DMS79 (cell line): ENCODE measurements around the gene GALNT4.
A peak's percentile ranks its signal among the peaks of the same experiment; 100 is the strongest.

Experiments used
- DNase-seq: peaks from one replicate; lab custom pipeline; 2025; lab: John Stamatoyannopoulos, UW

GALNT4 gene

DNA sequence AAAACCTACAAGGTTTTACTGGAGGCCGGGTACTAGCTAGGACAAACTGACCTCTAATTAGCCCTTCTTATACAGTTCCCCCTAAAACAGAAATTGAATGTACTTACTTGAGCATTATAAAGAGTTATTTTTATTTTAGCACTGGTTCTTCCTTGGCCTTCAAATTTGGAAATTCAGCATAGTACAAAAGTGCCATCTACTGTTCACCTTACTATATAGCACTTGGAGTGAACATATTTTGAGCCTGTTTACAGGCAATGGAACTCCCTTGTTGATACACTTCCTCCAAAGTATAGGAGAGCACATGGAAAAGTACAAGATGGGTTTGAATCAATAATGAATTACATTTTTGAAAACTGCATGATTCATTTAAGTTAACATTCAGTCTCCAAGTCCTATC, 5.1 kb upstream of the GALNT4 start:
- DNase-seq: peak; percentile 12

DNA sequence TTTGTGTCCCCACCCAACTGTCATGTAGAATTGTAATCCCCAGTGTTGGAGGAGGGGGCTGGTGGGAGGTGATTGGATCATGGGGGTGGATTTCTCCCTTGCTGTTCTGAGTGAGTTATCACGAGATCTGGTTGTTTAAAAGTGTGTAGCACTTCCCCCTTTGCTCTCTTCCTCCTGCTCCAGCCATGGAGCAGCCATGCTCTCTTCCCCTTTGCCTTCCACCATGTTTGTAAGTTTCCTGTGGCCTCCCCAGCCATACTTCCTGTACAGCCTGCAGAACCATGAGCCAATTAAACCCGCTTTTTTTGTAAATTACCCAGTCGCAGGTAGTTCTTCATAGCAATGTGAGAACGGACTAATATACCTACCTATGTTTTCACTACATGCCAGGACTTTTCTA, 3.8 kb upstream of the GALNT4 start:
- DNase-seq: no peak

DNA sequence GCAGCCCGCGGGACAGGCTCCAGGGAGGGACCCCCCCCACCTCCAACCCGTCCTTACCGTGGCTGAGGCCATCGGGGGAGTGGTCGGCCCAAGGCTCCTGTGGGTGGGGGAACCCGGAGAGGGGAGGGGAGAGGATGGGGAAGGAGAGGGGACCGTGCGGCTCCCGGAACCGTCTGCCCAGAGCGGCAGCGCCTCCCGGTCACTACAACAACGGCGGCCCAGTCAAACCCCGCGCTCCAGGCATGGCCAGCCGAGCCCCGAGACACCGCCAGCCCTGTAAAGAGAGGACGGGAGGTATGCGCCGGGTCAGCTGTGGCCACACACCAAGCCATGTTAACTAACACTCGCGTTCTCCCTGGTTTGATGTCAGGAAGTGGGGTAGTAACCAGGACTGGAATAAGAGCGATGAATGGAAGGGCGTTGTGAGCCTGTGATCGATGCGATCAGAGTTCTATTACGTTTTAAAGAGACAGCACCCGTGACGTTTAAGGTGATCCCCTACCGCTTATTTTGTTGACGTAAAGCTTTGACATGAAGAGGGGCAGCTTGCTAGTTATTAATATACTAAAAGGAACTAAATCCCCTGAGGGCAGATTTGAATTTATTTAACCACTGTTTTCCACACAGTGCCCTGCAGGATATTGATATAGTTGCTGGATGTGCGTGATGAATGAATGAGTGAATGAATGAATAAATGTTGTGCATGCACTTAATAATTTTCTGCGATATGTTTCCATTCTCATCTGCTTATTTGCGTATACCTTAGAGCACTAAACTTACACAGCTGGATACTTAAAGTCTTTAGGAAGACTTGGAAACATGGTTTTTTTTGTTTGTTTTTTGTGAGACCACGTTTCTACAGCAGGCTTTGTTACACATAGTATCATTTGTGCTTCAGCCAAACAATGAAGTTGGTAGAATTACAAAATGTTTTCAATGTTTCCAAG, 1.5 kb upstream of the GALNT4 start, which contains the start of gene POC1B:
Gene POC1B, minus strand, starts transcription at position 224 of the 947 bp plus-strand sequence. Its CDS starts 152 bp downstream, at position 72.
- peak; percentile 76 for DNase-seq

DNA sequence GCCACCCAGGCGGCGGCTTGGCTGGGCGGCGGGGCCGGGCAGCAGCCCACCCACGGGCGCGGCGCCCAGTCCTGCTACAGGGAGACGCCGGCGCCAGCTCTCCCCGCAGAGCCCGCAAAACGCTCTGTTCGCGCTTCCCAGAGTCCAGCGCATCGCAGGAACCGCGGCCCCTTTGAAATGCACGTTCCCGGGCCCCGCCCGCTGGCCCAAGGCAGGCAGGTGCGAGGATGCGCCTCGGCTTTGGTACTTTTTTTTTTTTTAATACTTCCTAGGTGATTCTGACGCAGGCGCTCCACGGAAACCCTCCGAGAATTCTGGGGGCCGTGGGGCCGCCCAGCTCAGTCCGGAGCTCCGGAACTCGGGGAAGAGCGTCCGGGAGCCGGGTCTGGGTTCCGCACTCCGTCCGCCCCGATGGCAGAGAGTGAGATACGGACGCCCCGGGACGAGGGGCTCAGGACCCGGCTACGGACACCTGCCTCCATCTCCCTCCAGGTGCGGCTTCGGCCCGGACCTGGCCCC, 768 bp upstream of the GALNT4 start:
- DNase-seq: no peak

GRCh38 chr12:89523843-89524540, 604 bp downstream of the GALNT4 start:
- no peak for DNase-seq

- no peak for DNase-seq
These were observed 1.2 kb downstream of the GALNT4 start for GRCh38 chr12:89523393-89523792.

- no peak for DNase-seq
These were observed 3.0 kb downstream of the GALNT4 start for GRCh38 chr12:89521364-89522223.

DNA sequence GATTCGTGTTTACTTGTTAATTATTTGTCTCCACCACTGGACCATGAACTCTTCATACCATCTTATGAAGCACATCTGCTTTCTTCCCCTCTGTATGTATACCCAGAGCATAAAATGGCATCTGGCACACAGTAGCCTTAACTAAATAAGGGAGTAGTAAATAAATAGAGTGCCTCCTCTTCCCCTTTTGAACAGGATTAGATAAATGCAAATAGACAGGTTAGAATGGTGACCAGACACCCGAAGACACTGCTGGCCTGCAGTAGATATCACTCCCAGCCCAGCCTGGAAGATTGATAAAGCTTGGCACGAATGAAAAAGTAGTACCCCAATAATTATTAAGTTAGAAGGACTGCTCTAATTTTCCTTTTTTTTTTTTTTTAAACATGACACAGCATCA, 6.9 kb downstream of the GALNT4 start:
- no peak for DNase-seq

DNA sequence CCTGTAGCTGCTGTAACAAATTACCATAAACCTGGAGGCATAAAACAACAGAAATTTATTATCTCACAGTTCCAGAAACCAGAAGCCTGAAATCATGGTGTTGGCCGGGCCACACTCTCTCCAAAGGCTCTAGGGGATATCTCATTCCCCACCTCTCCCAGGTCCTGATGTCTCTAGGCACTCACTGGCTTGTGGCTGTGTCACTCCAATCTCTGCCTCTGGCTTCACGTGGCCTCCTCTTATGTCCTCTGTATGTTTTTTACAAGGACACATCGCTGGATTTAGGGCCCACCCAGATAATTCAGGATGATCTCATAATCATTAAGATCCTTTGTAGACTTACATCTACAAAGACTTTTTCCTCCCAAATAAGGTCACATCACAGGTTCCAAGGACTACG, 8.0 kb downstream of the GALNT4 start:
- no peak for DNase-seq

DNA sequence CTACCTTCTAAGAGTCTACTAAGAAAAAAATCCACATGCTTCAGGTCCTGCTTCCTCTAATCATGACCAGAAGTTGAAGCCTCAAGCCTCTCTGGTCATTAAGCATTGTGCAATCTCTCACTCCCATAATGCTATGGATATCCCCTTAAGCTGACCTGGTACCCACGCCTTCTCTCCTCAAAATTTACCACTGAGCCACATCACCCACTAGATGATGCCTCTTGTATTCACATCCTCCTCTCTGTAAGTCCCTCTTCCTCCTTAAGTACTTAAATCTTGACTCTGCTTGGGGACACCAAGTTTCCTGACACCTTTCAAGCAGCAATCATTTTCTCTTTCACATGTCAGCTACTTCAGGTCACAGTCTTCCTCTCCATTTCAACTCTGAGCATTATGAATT, 9.8 kb downstream of the GALNT4 start:
- DNase-seq: no peak

DNA sequence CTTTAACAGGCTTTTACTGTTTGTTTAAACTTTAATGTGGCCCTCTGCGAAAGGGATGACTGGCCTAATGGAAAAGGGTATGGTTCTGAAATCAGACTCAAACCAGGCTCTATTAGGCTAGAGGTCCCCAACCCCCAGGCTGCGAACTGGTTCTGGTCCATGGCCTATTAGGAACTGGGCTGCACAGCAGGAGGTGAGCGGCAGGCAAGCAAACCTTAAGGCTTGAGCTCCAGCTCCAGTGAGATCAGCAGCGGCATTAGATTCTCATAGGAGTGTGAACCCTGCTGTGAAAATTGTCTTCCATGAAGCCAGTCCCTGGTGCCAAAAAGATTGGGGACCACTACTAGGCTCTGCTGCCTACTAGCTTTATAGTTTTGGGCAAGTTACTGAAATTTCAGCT, 11.1 kb downstream of the GALNT4 start:
- no peak for DNase-seq

- DNase-seq: no peak
These were observed 17.4 kb downstream of the GALNT4 start for GRCh38 chr12:89507015-89507824.

DNA sequence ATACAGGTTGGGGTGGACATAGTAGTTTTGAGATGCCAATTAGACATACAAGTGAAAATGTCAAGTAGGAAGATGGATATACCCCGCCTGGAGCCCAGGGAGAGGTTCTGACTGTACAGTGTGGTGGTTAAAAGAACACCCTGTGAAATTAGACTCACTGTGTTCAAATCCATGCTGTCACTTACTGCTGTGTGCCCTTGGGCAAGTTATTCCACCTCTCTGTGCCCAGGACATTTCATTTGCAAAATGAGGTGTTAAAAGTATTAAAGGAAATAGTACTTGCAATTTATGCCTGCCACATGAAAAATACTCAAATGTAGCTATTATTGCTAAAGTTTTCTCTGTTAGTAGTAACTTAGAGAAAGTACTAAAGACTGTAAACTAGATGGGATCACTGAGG, 18.5 kb downstream of the GALNT4 start:
- no peak for DNase-seq

DNA sequence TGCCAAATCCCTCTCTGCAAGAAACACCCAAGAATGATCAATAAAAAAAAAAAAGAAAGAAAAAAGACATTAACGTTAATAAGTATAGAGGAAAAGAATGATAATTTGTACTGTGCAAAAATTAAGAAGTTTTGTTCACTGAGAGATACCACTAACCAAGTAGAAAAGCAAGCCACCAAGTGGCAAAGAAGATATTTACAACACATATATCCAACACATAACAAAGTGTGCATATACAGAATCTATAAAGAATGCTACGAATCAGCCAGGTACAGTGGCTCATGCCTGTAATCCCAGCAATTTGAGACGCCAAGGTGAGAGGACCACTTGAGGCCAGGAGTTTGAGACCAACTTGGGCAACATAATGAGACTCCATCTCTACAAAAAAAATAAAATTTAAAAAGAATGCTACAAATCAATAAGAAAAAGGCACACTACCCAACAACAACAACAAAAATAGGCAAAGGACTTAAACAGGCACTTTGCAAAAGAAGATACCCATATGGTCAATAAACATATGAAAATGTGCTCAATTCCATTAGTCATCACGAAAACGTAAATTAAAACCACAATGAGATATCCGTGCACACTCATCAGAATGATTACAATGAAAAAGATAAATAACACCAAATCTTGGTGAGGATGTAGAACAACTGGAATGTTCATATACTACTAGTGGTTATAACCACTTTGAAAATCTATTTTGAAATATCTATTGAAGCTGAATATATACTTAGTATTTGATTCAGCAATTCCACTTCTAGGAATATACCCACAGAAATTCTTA, 19.8 kb downstream of the GALNT4 start:
- DNase-seq: no peak

DNA sequence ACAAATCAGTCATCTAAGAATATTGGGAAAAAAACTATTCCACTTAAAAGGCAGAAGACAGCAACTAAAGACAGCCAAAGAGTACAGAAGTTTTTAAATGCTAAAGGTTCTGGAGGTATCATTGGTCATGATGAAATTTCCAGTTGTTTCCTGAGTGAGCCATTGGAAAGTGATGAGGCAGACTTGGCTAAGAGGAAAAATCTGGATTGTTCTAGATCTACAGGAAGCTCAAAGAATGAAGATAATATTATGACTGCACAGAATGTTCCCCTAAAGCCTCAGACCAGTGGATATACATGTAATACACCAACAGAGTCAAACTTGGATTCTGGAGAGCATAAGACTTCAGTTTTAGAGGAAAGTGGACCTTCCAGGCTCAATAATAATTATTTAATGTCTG, 22.8 kb downstream of the GALNT4 start:
- DNase-seq: no peak

DNA sequence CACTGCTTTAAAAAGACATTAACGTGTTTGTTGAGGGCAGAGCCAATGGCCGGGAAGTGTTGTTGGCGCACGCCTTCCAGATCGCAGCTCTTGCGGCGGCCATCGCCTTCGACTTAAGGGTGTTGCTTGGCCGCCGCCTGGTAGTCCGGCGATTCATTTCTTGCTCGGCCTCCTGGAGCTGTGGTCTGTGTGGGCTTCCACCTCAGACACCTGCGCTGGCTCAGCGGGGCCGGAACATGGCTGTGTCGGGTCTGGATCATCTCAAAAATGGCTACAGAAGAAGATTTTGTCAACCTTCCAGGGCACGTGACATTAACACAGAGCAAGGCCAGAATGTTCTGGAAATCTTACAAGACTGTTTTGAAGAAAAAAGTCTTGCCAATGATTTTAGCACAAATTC, 24.7 kb downstream of the GALNT4 start:
- no peak for DNase-seq

DNA sequence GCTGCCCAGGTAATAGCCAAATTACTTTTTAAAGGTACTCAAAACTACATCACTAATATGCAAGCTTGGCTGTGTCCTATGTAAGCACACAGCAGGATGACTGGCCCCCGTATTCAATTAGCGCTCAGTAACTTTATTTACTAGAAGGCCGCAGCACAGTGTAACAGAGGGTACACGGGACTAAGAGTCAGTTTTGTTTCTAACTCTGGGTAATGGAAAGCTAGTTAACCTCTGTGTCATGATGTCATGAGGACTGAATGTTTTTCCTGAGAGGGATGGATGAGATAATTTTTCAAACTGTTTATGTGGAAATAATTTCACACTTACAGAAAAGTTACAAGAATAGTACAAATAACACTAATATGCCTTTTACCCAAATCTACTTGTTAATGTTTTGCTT, 27.1 kb downstream of the GALNT4 start:
- DNase-seq: no peak

DNA sequence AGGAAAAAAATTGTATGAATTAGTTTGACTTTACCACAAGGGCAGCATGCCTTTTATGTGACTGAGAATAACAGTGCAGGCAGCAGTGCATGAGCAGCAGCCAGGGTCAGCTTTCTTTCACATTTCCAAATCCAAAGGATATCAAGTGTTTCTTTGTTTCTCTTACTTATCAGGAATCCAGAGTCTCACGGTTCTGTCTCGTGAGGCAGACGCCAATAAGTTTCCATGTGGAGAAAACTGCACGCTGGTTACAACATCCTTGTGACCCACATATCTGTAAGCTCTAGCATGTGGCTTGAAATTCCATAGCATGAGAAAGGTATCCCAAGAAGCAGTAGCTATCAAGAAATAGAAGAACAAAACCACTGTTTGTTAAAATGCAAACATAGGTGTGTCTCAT, 27.6 kb downstream of the GALNT4 start:
- DNase-seq: no peak

- no peak for DNase-seq
These were observed 30.0 kb downstream of the GALNT4 start for GRCh38 chr12:89494411-89495231.
